Measurements from ENCODE around the gene MYOG. TPM values are rescaled to one million over a fixed set of nuclear protein-coding genes. Genes with fewer than 3 reads are reported as not detected.

MYOG gene
- total RNA-seq, 1 experiment from 2014 or later, result not detected

DNA sequence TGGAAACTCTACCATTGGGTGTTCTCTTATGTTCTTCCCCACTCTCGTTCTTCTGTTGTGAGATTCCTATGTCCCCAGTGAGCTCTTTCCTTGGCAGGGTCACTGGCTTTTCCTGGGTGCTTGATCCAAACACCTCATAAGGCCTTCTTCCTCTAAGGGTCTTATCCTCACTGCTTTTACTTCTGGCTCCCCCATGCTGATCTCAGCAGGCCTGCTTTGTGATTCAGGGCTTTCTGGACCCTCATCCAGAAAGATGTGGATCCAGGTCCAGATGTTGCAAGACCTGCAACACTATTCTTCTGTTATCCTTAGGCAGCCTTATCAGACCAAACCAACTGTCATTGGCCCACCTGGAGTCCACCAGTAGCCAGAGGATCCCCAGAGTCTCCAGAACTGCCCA is 11.2 kb upstream of the MYOG start:
- no peaks in the 10 kb centered on the region for H3K4me1 Mint-ChIP-seq
- Histone ChIP-seq H3K18ac (ENCODE audit: insufficient read length, low read depth, low read length) (no peak overlapping the region), H3K23ac (ENCODE audit: insufficient read length, low read depth, low read length) (no peak overlapping the region), H2AK5ac (ENCODE audit: insufficient read length, low read length) (no peak overlapping the region), H4K91ac (ENCODE audit: insufficient read length, low read depth, low read length) (no peak overlapping the region), H3K14ac (ENCODE audit: insufficient read depth, low read length) (no peak overlapping the region), H2BK5ac (ENCODE audit: insufficient read length, low read length) (no peak overlapping the region), H3T11ph (ENCODE audit: low read length) (no peak overlapping the region), H3K4me2 (ENCODE audit: insufficient read depth, insufficient read length, low read length) (no peak overlapping the region), H3K4me1 (ENCODE audit: insufficient read depth, low read length) (no peaks in the 10 kb centered on the region), H4K20me1 (ENCODE audit: control insufficient read depth, insufficient read depth, insufficient read length) (no peaks in the 10 kb centered on the region), H3K9ac (ENCODE audit: extremely low read depth, insufficient read length, low read length) (no peak overlapping the region), H2AFZ (ENCODE audit: low read length) (no peak overlapping the region), H3K27me3 (ENCODE audit: insufficient read depth, low read length) (no peaks in the 10 kb centered on the region), H3K4ac (ENCODE audit: low read depth, low read length) (no peak overlapping the region), H2BK20ac (ENCODE audit: low read depth, low read length, poor library complexity, severe bottlenecking) (no peak overlapping the region), H3K9me3 (ENCODE audit: control insufficient read depth, low read depth, low read length) (no peaks in the 10 kb centered on the region), H4K5ac (ENCODE audit: insufficient read length, low read depth, low read length) (no peak overlapping the region), H3K79me1 (ENCODE audit: insufficient read depth, low read depth, low read length, poor library complexity, severe bottlenecking) (no peaks in the 10 kb centered on the region), H2BK15ac (ENCODE audit: low read depth, low read length) (no peak overlapping the region), H3K56ac (ENCODE audit: insufficient read length, low read depth, low read length) (no peak overlapping the region), H2BK120ac (ENCODE audit: low read depth, low read length, poor library complexity, severe bottlenecking) (no peak overlapping the region), H4K8ac (replicated peaks; ENCODE audit: insufficient read length, low read depth, low read length) (no peak overlapping the region), H3K23me2 (ENCODE audit: insufficient read length, low read depth, low read length, poor library complexity, severe bottlenecking) (no peaks in the 10 kb centered on the region), H2BK12ac (ENCODE audit: insufficient read length, low read depth, low read length) (no peak overlapping the region), H3K27ac (ENCODE audit: insufficient read length, low read depth, low read length) (no peak overlapping the region), H3K79me2 (ENCODE audit: insufficient read depth, low read length) (no peaks in the 10 kb centered on the region)
- H3K27me3 Mint-ChIP-seq (ENCODE audit: low read depth), result peaks cover 13% of the 10 kb centered on the region
- WGBS (ENCODE audit: extremely low coverage, insufficient read length, low lambda C conversion rate), result no CpG with 5 or more reads among the region's 1 CpG
- no peak for DNase-seq
- no peak overlapping the region for H3K4me3 Mint-ChIP-seq
- H3K9me3 Mint-ChIP-seq, result peaks cover 23 to 32% of the 10 kb centered on the region in 2 experiments
- H3K27ac Mint-ChIP-seq, result no peak overlapping the region
- TF ChIP-seq, protein P1, sequence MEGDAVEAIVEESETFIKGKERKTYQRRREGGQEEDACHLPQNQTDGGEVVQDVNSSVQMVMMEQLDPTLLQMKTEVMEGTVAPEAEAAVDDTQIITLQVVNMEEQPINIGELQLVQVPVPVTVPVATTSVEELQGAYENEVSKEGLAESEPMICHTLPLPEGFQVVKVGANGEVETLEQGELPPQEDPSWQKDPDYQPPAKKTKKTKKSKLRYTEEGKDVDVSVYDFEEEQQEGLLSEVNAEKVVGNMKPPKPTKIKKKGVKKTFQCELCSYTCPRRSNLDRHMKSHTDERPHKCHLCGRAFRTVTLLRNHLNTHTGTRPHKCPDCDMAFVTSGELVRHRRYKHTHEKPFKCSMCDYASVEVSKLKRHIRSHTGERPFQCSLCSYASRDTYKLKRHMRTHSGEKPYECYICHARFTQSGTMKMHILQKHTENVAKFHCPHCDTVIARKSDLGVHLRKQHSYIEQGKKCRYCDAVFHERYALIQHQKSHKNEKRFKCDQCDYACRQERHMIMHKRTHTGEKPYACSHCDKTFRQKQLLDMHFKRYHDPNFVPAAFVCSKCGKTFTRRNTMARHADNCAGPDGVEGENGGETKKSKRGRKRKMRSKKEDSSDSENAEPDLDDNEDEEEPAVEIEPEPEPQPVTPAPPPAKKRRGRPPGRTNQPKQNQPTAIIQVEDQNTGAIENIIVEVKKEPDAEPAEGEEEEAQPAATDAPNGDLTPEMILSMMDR (conservative IDR thresholded peaks at IDR 0.05), result no peak
- peaks cover 10 to 21% (median 11%) of the 10 kb centered on the region in 3 experiments; a peak in 6 of 7 replicates for H3K36me3 Mint-ChIP-seq (ENCODE audit: insufficient read depth in 1 of 3, low read depth in 3 of 3)
